Hepatocyte (in vitro differentiated cells): ENCODE results near the gene URI1.

ENCODE experiments used
- EZH2 ChIP-seq: fragments of 200-600 bp; sonication (generic); IDR thresholded peaks from 2 replicates; pipeline ENCODE4 v1.6.1; 2016; ENCODE audit warnings: antibody characterized with exemption, mild to moderate bottlenecking, borderline replicate concordance
- TF ChIP-seq, protein P1 (sequence below): fragments of 200-600 bp; sonication (generic); IDR thresholded peaks from 2 replicates; pipeline ENCODE4 v1.5.1; 2016; ENCODE audit warnings: antibody characterized with exemption, mild to moderate bottlenecking; ENCODE audit not compliant: poor library complexity

DNA sequence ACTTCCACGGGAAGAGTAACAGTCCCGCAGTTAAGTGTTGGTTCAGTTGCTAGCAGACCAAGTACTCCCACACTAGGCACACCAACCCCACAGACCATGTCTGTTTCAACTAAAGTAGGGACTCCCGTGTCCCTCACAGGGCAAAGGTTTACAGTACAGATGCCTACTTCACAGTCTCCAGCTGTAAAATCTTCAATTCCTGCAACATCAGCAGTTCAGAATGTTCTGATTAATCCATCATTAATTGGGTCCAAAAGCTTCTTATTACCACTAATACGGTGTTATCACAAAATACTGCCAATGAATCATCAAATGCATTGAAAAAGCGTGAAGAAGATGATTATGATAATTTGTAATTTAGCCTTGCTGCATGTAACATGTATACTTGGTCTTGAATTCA, 95.8 kb downstream of the URI1 start:
- TF ChIP-seq, protein P1, sequence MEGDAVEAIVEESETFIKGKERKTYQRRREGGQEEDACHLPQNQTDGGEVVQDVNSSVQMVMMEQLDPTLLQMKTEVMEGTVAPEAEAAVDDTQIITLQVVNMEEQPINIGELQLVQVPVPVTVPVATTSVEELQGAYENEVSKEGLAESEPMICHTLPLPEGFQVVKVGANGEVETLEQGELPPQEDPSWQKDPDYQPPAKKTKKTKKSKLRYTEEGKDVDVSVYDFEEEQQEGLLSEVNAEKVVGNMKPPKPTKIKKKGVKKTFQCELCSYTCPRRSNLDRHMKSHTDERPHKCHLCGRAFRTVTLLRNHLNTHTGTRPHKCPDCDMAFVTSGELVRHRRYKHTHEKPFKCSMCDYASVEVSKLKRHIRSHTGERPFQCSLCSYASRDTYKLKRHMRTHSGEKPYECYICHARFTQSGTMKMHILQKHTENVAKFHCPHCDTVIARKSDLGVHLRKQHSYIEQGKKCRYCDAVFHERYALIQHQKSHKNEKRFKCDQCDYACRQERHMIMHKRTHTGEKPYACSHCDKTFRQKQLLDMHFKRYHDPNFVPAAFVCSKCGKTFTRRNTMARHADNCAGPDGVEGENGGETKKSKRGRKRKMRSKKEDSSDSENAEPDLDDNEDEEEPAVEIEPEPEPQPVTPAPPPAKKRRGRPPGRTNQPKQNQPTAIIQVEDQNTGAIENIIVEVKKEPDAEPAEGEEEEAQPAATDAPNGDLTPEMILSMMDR = no peak
- no peak for TF ChIP-seq EZH2
